ENCODE data around the gene BMPR1B. TPM values are rescaled to one million over a fixed set of nuclear protein-coding genes. Genes with fewer than 3 reads are reported as not detected.
A peak's percentile ranks its signal among the peaks of the same experiment; 100 is the strongest.

BMPR1B gene
- total and polyA plus RNA-seq, 2 of the 4 experiments (the other 2 are of a cell fraction): 0.24 to 0.90 TPM

GRCh38 chr4:95181243-95181995 lies 423.7 kb downstream of the BMPR1B start:
- Histone ChIP-seq H3K27ac (ENCODE audit: insufficient read depth, low read length) (no peak overlapping the region), H3K4me3 (ENCODE audit: insufficient read depth, low read depth, low read length) (no peak overlapping the region), H3K14ac (replicated peaks; ENCODE audit: low read depth, low read length) (no peak overlapping the region), H3K23ac (ENCODE audit: low read depth, low read length) (no peak overlapping the region), H2BK15ac (ENCODE audit: low read depth, low read length) (no peak overlapping the region), H3K18ac (ENCODE audit: low read depth, low read length) (no peak overlapping the region), H3K27me3 (ENCODE audit: control insufficient read depth, insufficient read depth, low read length) (no peaks in the 10 kb centered on the region), H3K36me3 (ENCODE audit: control insufficient read depth, insufficient read depth, low read length) (no peaks in the 10 kb centered on the region), H4K5ac (ENCODE audit: low read depth, low read length) (no peak overlapping the region), H3K4me1 (ENCODE audit: control insufficient read depth, insufficient read depth, low read length) (no peaks in the 10 kb centered on the region), H2AFZ (replicated peaks; ENCODE audit: low read length, poor library complexity) (no peak overlapping the region), H3K56ac (ENCODE audit: extremely low read depth, insufficient read depth, low read length) (no peak overlapping the region), H2AK9ac (replicated peaks; ENCODE audit: low read depth, low read length, poor library complexity) (peak overlapping the region; percentile 25), H3K9me1 (ENCODE audit: insufficient read depth, low read length) (no peaks in the 10 kb centered on the region; the same call in 1 of the 2 replicates), H2BK20ac (ENCODE audit: low read depth, low read length) (no peak overlapping the region), H3K9ac (ENCODE audit: low read depth, low read length) (no peak overlapping the region), H3K9me3 (ENCODE audit: control insufficient read depth, insufficient read depth, low read length) (no peaks in the 10 kb centered on the region), H2BK120ac (ENCODE audit: low read depth, low read length) (no peak overlapping the region), H3K4ac (ENCODE audit: low read depth, low read length) (no peak overlapping the region), H4K20me1 (ENCODE audit: insufficient read depth, low read length) (no peaks in the 10 kb centered on the region), H2BK5ac (ENCODE audit: low read depth, low read length, poor library complexity, severe bottlenecking) (no peak overlapping the region), H3K4me2 (ENCODE audit: low read depth, low read length) (no peak overlapping the region), H4K91ac (ENCODE audit: insufficient read depth, low read depth, low read length) (no peak overlapping the region), H4K8ac (ENCODE audit: low read depth in 2 of 2, low read length in 2 of 2) (no peak overlapping the region), H3K79me1 (ENCODE audit: low read depth in 1 of 2, low read length in 2 of 2) (no peaks in the 10 kb centered on the region), H2AK5ac (ENCODE audit: low read depth, low read length) (no peak overlapping the region)
- in situ Hi-C loops (cut with MboI; ENCODE audit: low sequenced_read_pairs) (no loop called here), dilution Hi-C loops (cut with HindIII; ENCODE audit: low sequenced_read_pairs, unreplicated experiment) (no loop called here), intact Hi-C loops (cut with micrococcal nuclease) (no loop called here)
- no TSS peak for BruUV-seq (replicated peaks)
- TF ChIP-seq ELK1 (IDR thresholded peaks at IDR 0.05; ENCODE audit: borderline replicate concordance, low read depth, low read length): no peak
- 0 out of 2 replicates have a peak, but pooled peaks have one; percentile 3 for TF ChIP-seq RAD21 (IDR thresholded peaks at IDR 0.05; ENCODE audit: low read length)
- TF ChIP-seq USF2 (IDR thresholded peaks at IDR 0.05; ENCODE audit: low read depth, low read length): no peak
- TF ChIP-seq MAFK (IDR thresholded peaks at IDR 0.05; ENCODE audit: low read depth, low read length): peak; percentile 55
- DNase-seq: peak; percentile 2
- 59% methylated on average over 8 of the region's 18 CpGs; no CpG with 5 or more reads in 1 of the 2 experiments for whole genome bisulfite sequencing, 2 experiments (ENCODE audit: extremely low coverage in 2 of 2, insufficient read length in 1 of 2)
- ATAC-seq (ENCODE audit: low read depth): no peak
- ChIA-PET CTCF (no interaction called here), POLR2A (ENCODE audit: unreplicated experiment) (no interaction called here)

Data from IMR-90 (cell line).